Glomerular visceral epithelial cell (primary cell): ENCODE measurements around the gene NFIA.

Source experiments
- DNase-seq: peaks from one replicate; pipeline ENCODE4 v3.0.0-alpha.2; 2016; ENCODE audit errors: extremely low spot score

The NFIA gene

GRCh38 chr1:61332796-61333195 lies 250.4 kb downstream of the NFIA start:
- no peak for DNase-seq

- DNase-seq: no peak
Observed at GRCh38 chr1:61334718-61335589, 252.6 kb downstream of the NFIA start.

DNA sequence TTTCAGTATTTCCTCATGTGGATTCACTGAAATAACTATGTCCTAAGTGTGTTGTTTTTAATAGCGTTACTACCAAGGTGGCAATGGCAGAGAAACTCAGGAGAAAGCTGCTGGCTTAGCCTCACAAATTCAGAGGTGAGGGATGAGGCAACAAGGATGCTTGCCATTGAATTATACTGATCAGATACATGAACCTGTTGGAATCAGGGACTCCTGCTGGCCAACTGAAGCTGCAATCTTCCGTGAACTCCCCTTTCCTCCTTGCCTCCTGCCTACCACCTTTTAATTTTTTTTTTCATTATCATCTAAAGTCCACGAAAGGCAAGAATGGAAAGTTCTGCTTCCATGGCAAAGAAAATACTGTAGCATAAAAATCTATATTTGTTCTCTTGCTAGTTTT lies 254.7 kb downstream of the NFIA start:
- DNase-seq: no peak

DNA sequence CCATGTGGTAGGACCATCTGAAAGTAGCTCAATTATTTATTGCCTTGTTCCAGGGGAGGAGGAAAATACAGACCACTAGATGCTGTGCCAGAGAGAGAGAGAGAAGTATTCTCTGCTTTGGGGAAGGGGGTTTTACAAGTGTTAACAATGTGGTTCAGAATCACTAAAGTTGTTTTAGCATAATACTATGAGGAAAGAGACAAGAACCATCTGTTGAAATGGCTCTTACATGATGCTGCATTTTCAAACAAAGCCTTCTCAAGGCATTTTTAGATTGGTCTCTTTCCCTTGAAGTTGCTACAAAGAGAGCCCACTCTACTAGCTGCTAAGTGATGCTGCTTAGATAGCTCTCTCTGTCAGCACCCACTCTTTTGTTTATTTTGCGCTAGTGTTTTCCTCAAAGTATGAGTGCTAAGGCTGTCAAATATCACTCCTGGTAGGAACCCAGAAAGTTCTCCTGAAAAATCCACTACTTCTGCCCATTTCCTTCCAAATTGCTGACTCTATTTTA lies 255.1 kb downstream of the NFIA start:
- DNase-seq: no peak

DNA sequence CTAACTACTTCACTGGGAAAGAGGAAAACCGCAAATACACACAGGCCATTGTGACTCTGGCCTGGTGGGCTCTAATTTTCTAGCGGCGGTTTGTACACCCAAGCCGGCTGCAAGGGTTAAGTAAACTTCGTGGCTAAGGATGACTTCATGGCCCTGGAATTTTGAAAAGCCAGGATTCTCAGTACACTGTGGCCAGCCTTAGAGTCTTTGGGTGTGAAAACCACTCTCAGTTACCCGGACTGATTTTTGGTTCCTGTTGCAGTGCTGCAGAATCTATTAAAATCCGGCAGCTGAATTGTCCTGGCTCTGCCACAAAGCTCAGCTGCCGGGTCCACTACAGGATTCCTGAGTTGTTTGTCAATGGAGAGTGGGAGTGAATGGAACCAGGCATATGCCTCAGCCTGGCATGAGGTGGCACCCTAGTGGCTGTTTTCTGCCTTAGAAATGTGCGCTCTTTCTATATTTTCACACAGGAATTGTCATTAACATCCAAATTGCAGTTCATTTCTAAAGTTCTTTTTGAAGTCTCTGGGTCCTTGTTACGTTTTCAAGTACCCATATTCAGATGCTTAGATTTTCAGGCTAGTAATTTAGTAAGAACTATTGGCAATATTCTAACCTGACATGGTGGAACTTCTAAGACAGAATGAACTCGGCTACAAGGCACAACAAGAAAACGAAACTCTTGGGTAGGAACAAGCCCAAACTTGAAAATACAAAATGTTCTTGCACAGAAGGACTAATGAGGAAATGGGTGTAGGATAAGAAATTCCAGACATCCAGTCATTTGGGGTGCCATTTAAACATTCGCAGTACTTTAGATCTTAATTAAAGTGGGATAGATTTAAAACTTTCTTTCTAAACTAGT lies 255.9 kb downstream of the NFIA start:
- peak; percentile 93 for DNase-seq

- no peak for DNase-seq
Observed at GRCh38 chr1:61338899-61339298, 256.5 kb downstream of the NFIA start.

DNA sequence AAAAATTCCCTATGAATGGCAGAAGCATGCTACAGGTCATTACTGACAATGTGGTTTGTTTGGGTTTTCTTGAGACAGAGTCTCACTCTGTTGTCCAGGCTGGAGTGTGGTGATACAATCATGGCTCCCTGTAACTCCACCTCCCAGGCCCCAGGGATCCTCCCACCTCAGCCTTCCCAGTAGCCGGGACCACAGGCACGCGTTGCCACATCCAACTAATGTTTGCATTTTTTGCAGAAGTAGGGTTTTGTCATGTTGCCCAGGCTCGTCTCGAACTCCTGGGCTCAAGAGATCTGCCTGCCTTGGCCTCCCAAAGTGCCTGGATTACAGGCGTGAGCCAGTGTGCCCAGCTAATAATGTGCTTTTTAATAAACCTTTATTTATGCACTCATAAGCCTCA lies 259.1 kb downstream of the NFIA start:
- no peak for DNase-seq

GRCh38 chr1:61343734-61344420 lies 261.5 kb downstream of the NFIA start:
- DNase-seq: no peak

- no peak for DNase-seq
Observed at GRCh38 chr1:61344696-61345095, 262.3 kb downstream of the NFIA start.

- no peak for DNase-seq
Observed at GRCh38 chr1:61348025-61348665, 265.8 kb downstream of the NFIA start.

GRCh38 chr1:61352845-61353435 lies 270.6 kb downstream of the NFIA start:
- DNase-seq: no peak

DNA sequence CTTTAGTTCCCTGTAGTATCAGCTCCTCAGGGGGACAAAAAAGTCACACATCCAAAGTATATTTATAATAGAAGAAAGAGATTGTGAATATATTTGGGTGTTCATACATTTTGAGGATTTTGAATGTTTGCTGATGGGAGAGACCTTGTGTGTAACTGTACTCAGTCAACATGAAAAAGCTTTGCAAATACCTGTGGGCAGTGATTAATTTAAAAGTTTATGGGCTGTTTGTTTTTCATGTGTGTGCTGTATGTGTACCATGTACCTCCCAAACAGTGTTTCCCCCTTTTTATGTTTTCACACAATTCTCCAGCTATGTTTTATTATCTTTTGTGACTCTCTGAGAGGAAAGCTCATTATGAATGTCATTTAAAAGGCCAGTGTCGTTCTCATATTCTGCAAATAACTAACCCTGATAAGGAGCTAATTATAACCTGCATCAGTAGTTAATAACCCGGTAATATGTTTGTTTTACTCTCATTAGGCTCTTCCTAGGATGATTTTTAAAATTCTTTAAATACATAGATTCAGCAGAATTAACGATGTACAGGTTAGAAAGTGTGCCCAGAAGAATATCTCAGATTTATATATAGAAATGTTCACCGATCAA lies 271.5 kb downstream of the NFIA start:
- DNase-seq: no peak

DNA sequence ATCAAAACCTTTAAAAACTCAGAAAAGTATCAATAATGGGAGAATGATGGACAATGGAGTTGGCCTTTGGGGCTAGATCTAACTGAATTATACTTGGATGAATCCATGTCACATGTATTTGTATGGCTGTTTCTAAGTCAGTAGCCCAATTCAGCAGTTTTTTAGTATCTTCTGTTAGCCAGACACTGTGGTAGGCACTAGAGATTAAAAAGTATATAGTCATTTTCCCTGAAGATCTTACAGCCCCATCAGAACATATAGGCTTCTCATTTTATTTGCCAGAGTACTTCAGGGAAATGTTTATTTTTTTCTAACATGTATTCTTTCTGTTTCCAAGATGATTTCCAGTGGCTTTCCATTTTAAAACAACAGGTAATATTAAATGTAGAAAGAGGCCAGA lies 273.7 kb downstream of the NFIA start:
- no peak for DNase-seq

- DNase-seq: no peak
Observed at GRCh38 chr1:61356995-61357394, 274.6 kb downstream of the NFIA start.

- DNase-seq: no peak
Observed at GRCh38 chr1:61357539-61357938, 275.2 kb downstream of the NFIA start.

DNA sequence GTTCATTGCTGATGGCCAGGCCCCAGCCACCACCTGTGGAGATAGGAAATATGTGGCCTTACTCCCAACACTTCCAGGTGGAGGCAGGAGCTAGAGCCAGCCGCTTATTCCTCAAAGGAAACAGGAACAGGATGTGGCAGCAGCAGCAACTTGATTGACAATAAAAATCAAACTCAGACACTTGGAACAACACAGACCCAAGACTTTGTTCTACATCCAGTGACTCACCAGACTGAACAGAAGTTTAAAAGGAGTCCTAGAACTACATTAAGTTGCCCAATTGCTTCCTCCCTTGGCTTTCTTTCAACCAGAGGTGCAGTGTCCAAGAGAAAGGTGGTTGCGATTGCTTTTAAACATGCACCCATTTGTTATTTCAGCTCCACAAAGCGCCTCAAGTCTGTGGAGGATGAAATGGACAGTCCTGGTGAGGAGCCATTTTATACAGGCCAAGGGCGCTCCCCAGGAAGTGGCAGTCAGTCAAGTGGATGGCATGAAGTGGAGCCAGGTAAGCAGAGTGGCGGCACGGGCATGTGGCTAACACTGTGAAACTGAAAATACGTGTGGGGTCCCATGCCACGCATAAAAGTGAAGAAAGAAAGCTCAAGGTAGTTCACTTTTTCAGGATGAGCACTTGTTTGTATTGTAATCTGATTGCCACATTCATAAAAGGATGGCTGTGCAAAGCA lies 276.6 kb downstream of the NFIA start:
- no peak for DNase-seq

DNA sequence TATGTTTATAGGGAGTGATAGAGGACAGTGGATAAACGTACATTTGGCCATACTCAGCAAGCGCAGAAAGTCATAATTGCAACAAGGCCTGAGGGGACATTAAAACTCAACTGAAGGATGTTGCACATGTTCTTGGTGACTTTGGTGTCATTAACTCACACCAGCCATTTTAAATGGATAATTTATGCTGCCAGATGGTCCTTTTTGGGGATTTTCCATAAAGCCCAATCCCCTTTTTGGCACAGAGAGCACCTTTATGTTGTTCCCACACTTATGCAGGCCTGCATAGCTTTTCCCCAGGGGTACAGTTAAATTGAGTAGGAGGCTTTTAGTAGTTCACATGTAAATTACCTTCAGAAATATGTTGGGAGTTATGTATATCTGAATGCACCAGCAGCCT lies 279.6 kb downstream of the NFIA start:
- no peak for DNase-seq

GRCh38 chr1:61362351-61362750 lies 280.0 kb downstream of the NFIA start:
- no peak for DNase-seq

DNA sequence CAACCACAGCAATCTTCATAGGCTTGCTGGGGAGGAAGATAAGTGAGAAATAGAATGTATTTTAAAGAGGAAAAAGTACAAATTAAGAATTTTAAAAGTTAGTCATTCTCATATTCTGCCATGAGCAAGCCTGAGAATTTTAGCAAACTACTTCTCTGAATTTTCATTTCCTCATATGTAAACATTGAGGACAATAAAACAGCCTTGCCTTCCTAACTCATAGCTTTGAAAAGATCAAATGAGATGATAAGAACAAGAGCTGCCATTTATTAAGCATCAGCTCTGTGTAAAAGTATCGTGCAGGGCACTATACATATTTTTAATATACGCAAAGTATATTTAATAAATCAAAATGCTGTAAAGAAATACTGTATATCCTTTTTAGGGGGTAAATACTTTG lies 286.0 kb downstream of the NFIA start:
- no peak for DNase-seq

DNA sequence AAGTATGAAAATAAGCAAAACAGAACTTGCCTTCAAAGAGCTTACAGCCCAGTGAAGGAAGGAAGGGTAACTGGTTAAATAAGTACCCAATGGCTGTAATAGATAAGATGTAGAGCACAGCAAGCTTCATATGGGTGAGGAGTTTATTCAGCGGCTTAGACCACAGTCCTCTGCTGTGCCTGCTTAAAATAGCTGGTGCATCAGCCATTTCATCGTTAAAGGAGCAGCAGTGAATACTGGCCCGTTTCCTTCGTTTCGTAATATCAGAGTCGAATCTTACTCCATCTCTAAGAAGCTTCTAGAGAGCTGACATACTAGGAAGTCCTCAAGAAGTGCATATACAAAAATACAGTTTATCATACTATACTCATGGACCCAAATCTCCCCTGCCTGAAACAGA lies 286.5 kb downstream of the NFIA start:
- DNase-seq: no peak
